HG03432 (cell line): ENCODE measurements around the gene SIK3.
"Not testable (repeated sequence)": the region's sequence is repeated elsewhere in the genome, so short reads cannot be mapped to it uniquely, and the experiment has no call there.

Experiments used
- ATAC-seq: cut with Tn5 transposase; IDR thresholded peaks from one replicate; pipeline ENCODE4 v1.9.1; 2021; ENCODE audit warnings: mild to moderate bottlenecking, moderate library complexity; ENCODE audit not compliant: unreplicated experiment

SIK3 gene

GRCh38 chr11:116808262-116809175, 289.7 kb downstream of the SIK3 start:
- no peak for ATAC-seq

- ATAC-seq: no peak
Measured at GRCh38 chr11:116807601-116808261, 290.5 kb downstream of the SIK3 start.

GRCh38 chr11:116804001-116804400, 294.2 kb downstream of the SIK3 start:
- no peak for ATAC-seq

- ATAC-seq: not testable (repeated sequence)
Measured at GRCh38 chr11:116801662-116802061, 296.6 kb downstream of the SIK3 start.

GRCh38 chr11:116800610-116801009, 297.6 kb downstream of the SIK3 start:
- ATAC-seq: no peak

GRCh38 chr11:116798368-116798767, 299.9 kb downstream of the SIK3 start:
- no peak for ATAC-seq

GRCh38 chr11:116797816-116798215, 300.4 kb downstream of the SIK3 start:
- no peak for ATAC-seq

GRCh38 chr11:116796548-116796947, 301.7 kb downstream of the SIK3 start:
- ATAC-seq: no peak

GRCh38 chr11:116794851-116795250, 303.4 kb downstream of the SIK3 start:
- ATAC-seq: no peak

- ATAC-seq: no peak
Measured at GRCh38 chr11:116793772-116794097, 304.5 kb downstream of the SIK3 start.
